Esophagus squamous epithelium (tissue), 5 donors: ENCODE measurements around the gene OCRL. TPM values are rescaled to one million over a fixed set of nuclear protein-coding genes. Genes with fewer than 3 reads are reported as not detected.

ENCODE experiments used
- DNase-seq: peaks from one replicate; lab custom pipeline; 2025; lab: John Stamatoyannopoulos, UW
- H3K27ac ChIP-seq, 4 donors: fragments of 200-600 bp; sonication (generic); one replicate each; pipeline ENCODE4 v1.5.1; 2016 to 2019; ENCODE audit warnings: mild to moderate bottlenecking in 1 of 4
- H3K27me3 ChIP-seq, 4 donors: fragments of 200-600 bp; sonication (generic); 1 replicate in 3 of 4; 2 replicates in 1 of 4; pipeline versions ENCODE4 v1.5.1 to v1.6.0; 2017 to 2021; ENCODE audit warnings: antibody characterized with exemption in 1 of 4
- H3K36me3 ChIP-seq, 3 donors: fragments of 200-600 bp; sonication (generic); one replicate each; pipeline ENCODE4 v1.5.1; 2016 to 2019
- H3K4me1 ChIP-seq, 3 donors: fragments of 200-600 bp; sonication (generic); one replicate each; pipeline ENCODE4 v1.5.1; 2017 to 2019
- H3K4me3 ChIP-seq, 4 donors: fragments of 200-600 bp; sonication (generic); 1 replicate in 3 of 4; 2 replicates in 1 of 4; pipeline ENCODE4 v1.5.1; 2016 to 2019; ENCODE audit warnings: mild to moderate bottlenecking in 2 of 4, moderate library complexity in 1 of 4
- H3K9me3 ChIP-seq, 3 donors: fragments of 200-600 bp; sonication (generic); one replicate each; pipeline ENCODE4 v1.5.1; 2016 to 2019
- CTCF ChIP-seq, 6 experiments: fragments of 450-650 bp in 4 of 6; fragments of 200-600 bp in 2 of 6; sonication (generic) in 2 of 6; IDR thresholded peaks; one replicate each; pipeline ENCODE4 v1.5.1; 2016 to 2019; ENCODE audit warnings: antibody characterized with exemption in 6 of 6, mild to moderate bottlenecking in 4 of 6, moderate library complexity in 4 of 6
- POLR2A ChIP-seq, 4 donors: fragments of 450-650 bp; IDR thresholded peaks; one replicate each; pipeline ENCODE4 v1.6.1; 2017; ENCODE audit warnings: antibody characterized with exemption in 4 of 4, mild to moderate bottlenecking in 4 of 4, moderate library complexity in 3 of 4
- WGBS, 2 donors: methylation state at CpG; one replicate each; pipeline ENCODE4 v1.1.5; 2018; 5-methylcytosine and 5-hydroxymethylcytosine counted together
- intact Hi-C: fragments of 100-400 bp; cut with DNase I; formaldehyde crosslinking; loops from one replicate; pipeline ENCODE4 v1.15.0; 2022
- total RNA-seq, 4 donors: library from RNA; depleted of rRNA; stranded (reverse); fragments of >200 nt; gene quantifications; one replicate each; pipeline ENCODE4 v1.1.0, GENCODE V29; 2016
- donor health status: DM: yes; HTN: yes; CAD: no.

The OCRL gene
- total RNA-seq, 4 donors from 2014 or later: 7.9 to 13.4 (median 10.7) TPM

- 71 to 90% methylated on average over 1 of the region's 1 CpG for WGBS, 2 donors
- H3K27ac ChIP-seq: no peak overlapping the region
Measured at GRCh38 chrX:129577877-129578276, 37.8 kb downstream of the OCRL start.

GRCh38 chrX:129581904-129582303, 41.8 kb downstream of the OCRL start:
- H3K36me3 ChIP-seq: peaks cover 0 to 20% (median 0%) of the 10 kb centered on the region in 3 donors
- no peaks in the 10 kb centered on the region for H3K27me3 ChIP-seq
- no peak for DNase-seq
- no peaks in the 10 kb centered on the region for H3K4me1 ChIP-seq
- H3K4me3 ChIP-seq: no peak overlapping the region
- no peaks in the 10 kb centered on the region for H3K9me3 ChIP-seq
- intact Hi-C loops: no loop called here
- WGBS, 2 donors: 67 to 80% methylated on average over 1 of the region's 1 CpG
- H3K27ac ChIP-seq: no peak overlapping the region
- TF ChIP-seq CTCF (IDR thresholded peaks at IDR 0.05) (no peak), POLR2A (IDR thresholded peaks at IDR 0.05) (no peak)

More at GRCh38 chrX:129577877-129578276, 37.8 kb downstream of the OCRL start:
- no peaks in the 10 kb centered on the region for H3K4me1 ChIP-seq
- H3K27me3 ChIP-seq: no peaks in the 10 kb centered on the region
- no peak for DNase-seq
- no peak overlapping the region for H3K4me3 ChIP-seq
- TF ChIP-seq CTCF (IDR thresholded peaks at IDR 0.05) (no peak), POLR2A (IDR thresholded peaks at IDR 0.05) (no peak)
- intact Hi-C loops: no loop called here
- no peaks in the 10 kb centered on the region for H3K9me3 ChIP-seq
- peaks cover 0 to 38% (median 0%) of the 10 kb centered on the region in 3 donors for H3K36me3 ChIP-seq

DNA sequence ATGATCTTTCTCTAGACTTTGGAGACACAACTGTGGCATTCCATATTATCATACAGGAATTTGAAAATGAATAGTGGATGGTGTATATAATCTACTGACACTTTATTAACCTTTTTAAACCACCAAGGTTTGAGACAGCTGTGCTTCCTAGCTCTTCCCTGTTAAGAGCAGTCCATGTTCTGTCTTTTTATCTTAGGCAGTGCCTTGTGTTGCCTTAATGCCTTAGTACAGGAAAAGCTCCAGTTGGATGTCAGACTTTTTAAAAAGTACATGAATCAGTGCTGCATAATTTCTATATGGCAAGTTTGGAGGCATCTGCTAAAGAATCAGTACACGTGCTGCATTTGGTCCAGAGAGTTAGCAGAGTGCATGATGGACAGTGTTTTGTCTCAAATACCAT, 45.1 kb downstream of the OCRL start:
- TF ChIP-seq CTCF (IDR thresholded peaks at IDR 0.05) (no peak), POLR2A (IDR thresholded peaks at IDR 0.05) (no peak)
- H3K4me3 ChIP-seq: no peak overlapping the region

GRCh38 chrX:129585691-129586090, 45.6 kb downstream of the OCRL start:
- WGBS, 2 donors: 49 to 64% methylated on average over 3 of the region's 3 CpGs

More for the DNA sequence above, 45.1 kb downstream of the OCRL start:
- 47 to 80% methylated on average over 1 of the region's 1 CpG for WGBS, 2 donors
- no peaks in the 10 kb centered on the region for H3K9me3 ChIP-seq
- H3K27ac ChIP-seq: no peak overlapping the region
- intact Hi-C loops: no loop called here
- H3K36me3 ChIP-seq: peaks cover 0 to 51% (median 0%) of the 10 kb centered on the region in 3 donors
- H3K4me1 ChIP-seq: no peaks in the 10 kb centered on the region
- no peaks in the 10 kb centered on the region for H3K27me3 ChIP-seq
- no peak for DNase-seq

GRCh38 chrX:129586446-129586845, 46.4 kb downstream of the OCRL start:
- 79 to 97% methylated on average over 4 of the region's 4 CpGs for WGBS, 2 donors
- intact Hi-C loops: no loop called here
- Histone ChIP-seq H3K36me3 (peaks cover 0 to 63% (median 0%) of the 10 kb centered on the region in 3 donors), H3K4me3 (no peak overlapping the region), H3K27ac (no peak overlapping the region), H3K27me3 (no peaks in the 10 kb centered on the region), H3K9me3 (no peaks in the 10 kb centered on the region), H3K4me1 (no peaks in the 10 kb centered on the region)
- no peak for TF ChIP-seq CTCF (IDR thresholded peaks at IDR 0.05)
- no peak for TF ChIP-seq POLR2A (IDR thresholded peaks at IDR 0.05)
- no peak for DNase-seq

More at GRCh38 chrX:129585691-129586090, 45.6 kb downstream of the OCRL start:
- Histone ChIP-seq H3K9me3 (no peaks in the 10 kb centered on the region), H3K4me1 (no peaks in the 10 kb centered on the region), H3K27me3 (no peaks in the 10 kb centered on the region), H3K27ac (no peak overlapping the region), H3K36me3 (peaks cover 0 to 56% (median 0%) of the 10 kb centered on the region in 3 donors), H3K4me3 (no peak overlapping the region)
- DNase-seq: no peak
- intact Hi-C loops: no loop called here
- TF ChIP-seq POLR2A (IDR thresholded peaks at IDR 0.05): no peak
- no peak for TF ChIP-seq CTCF (IDR thresholded peaks at IDR 0.05)
